A549 treated with dexamethasone at 1 μM for 4 hours (cell line): ENCODE measurements around the gene TBC1D16. TPM values are rescaled to one million over a fixed set of nuclear protein-coding genes. Genes with fewer than 3 reads are reported as not detected.

ENCODE experiments used
- total RNA-seq: library from RNA; stranded (reverse); fragments of 200-300 nt; extraction: Qiagen RNA extraction; gene quantifications from 5 replicates; pipeline ENCODE4 v1.2.3, GENCODE V29; 2022

TBC1D16 gene, protein sequence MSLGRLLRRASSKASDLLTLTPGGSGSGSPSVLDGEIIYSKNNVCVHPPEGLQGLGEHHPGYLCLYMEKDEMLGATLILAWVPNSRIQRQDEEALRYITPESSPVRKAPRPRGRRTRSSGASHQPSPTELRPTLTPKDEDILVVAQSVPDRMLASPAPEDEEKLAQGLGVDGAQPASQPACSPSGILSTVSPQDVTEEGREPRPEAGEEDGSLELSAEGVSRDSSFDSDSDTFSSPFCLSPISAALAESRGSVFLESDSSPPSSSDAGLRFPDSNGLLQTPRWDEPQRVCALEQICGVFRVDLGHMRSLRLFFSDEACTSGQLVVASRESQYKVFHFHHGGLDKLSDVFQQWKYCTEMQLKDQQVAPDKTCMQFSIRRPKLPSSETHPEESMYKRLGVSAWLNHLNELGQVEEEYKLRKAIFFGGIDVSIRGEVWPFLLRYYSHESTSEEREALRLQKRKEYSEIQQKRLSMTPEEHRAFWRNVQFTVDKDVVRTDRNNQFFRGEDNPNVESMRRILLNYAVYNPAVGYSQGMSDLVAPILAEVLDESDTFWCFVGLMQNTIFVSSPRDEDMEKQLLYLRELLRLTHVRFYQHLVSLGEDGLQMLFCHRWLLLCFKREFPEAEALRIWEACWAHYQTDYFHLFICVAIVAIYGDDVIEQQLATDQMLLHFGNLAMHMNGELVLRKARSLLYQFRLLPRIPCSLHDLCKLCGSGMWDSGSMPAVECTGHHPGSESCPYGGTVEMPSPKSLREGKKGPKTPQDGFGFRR
- total RNA-seq = 10.2 to 19.0 TPM (median 17.7 TPM) in 5 replicates

GRCh38 chr17:80035687-80035936 lies at the start of gene TBC1D16:
TSS of gene TBC1D16 (minus strand) at chr17:80035872. CDS start at chr17:80013547, 22,325 bp downstream.

DNA sequence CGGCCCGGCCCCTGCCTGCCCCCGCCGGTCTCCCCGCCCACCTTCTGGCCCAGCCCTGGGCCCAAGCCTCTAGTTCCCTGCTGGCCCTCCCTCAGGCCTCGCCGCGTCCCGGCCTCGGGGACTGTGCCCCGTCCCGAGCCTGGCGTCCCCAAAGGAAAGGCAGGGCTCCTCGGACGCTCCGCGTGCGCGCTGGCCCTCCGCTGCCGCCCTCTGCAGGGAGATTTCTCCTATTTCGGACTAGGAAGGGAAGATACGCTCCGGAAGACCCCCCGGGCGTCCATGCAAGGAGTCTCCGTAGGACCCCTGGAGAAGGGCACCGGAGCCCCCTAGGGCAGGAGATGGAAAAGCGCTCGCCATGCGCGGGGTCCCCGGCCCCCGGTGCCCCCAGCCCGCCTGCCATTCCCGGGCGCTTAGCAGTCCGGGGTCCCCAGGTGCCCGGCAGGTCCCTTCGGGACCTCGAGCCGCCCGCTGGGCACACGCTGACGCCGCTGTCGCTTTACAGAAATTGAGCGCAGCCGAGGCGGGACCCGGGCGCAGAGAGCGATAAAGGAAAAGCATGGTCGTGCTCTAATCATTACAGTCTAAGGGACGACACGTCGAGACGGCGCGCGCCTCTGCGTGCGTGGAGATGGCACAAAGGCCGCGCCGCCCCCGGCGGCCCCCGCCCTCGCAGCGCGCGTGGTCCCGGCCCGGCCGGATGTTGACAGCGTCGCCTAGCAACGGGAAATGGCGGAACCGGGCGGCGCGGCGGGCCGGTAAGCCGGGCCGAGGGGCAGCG lies 454 bp upstream of the TBC1D16 start, which contains the start of gene CCDC40:
Gene CCDC40 (plus strand): TSS at position 706 of the 778 bp plus-strand sequence. CDS start 21 bp downstream, at position 727.

Other genes starting within 250 kb of the TBC1D16 start
- 10.2 to 14.9 TPM (median 13.2 TPM) in 5 replicates for gene CBX8, start 238.8 kb downstream of the TBC1D16 start, total RNA-seq
- gene CBX4, start 196.4 kb downstream of the TBC1D16 start, total RNA-seq = 27.3 to 42.4 TPM (median 38.9 TPM) in 5 replicates
- 7.0 to 9.4 TPM (median 8.8 TPM) in 5 replicates for gene CCDC40, start 770 bp upstream of the TBC1D16 start, total RNA-seq
- 41.2 to 68.6 TPM (median 61.1 TPM) in 5 replicates for gene GAA, start 65.7 kb upstream of the TBC1D16 start, total RNA-seq
- 203 to 229 TPM (median 219 TPM) in 5 replicates for gene EIF4A3, start 111.3 kb upstream of the TBC1D16 start, total RNA-seq
- gene CARD14, start 134.2 kb upstream of the TBC1D16 start, total RNA-seq = 0.22 to 0.42 TPM (median 0.38 TPM) in 5 replicates
- gene SGSH, start 184.5 kb upstream of the TBC1D16 start, total RNA-seq = 17.6 to 25.7 TPM (median 22.6 TPM) in 5 replicates
- 10.2 to 14.0 TPM (median 12.8 TPM) in 5 replicates for gene SLC26A11, start 184.6 kb upstream of the TBC1D16 start, total RNA-seq
- gene RNF213, start 225.0 kb upstream of the TBC1D16 start, total RNA-seq = 45.2 to 70.2 TPM (median 64.5 TPM) in 5 replicates